GM18505 (cell line): ENCODE results near the gene PLEKHA8.

Experiments
- ATAC-seq: cut with Tn5 transposase; IDR thresholded peaks from one replicate; pipeline ENCODE4 v1.9.1; 2021; ENCODE audit not compliant: unreplicated experiment
- POLR2A ChIP-seq: IDR thresholded peaks from 4 replicates; pipeline ENCODE4 v1.6.1; 2011; ENCODE audit warnings: borderline replicate concordance; ENCODE audit not compliant: insufficient read depth, insufficient read length; ENCODE audit errors: extremely low read depth

The PLEKHA8 gene, protein sequence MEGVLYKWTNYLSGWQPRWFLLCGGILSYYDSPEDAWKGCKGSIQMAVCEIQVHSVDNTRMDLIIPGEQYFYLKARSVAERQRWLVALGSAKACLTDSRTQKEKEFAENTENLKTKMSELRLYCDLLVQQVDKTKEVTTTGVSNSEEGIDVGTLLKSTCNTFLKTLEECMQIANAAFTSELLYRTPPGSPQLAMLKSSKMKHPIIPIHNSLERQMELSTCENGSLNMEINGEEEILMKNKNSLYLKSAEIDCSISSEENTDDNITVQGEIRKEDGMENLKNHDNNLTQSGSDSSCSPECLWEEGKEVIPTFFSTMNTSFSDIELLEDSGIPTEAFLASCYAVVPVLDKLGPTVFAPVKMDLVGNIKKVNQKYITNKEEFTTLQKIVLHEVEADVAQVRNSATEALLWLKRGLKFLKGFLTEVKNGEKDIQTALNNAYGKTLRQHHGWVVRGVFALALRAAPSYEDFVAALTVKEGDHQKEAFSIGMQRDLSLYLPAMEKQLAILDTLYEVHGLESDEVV

DNA sequence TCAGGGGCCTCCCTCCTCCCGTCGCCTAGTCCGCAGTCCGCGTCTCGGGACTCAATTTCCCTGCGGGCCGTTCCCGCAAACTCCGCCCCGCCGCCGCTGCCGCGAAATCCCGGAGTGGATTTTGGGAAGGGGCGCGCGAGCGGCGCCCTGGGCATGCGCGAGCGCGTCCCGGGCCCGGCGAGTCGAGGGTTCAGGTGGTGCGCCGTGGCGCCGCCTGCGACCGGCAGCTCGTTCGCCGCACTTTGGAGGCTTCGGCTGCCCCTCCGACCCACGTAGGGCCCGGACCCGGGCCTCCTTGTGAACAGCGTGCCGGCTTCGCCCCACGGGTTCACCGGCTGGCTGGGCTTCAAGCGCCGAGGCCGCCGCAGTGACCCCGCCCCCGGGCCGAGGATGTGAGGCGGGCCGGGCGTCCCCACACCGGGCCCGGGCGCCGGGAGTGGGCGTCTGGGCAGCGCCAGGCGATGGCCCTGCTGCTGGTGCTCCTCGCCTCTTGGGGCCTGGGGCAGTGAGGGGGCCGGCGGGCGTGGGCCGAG, at the start of gene PLEKHA8:
Gene PLEKHA8 (plus strand): TSS at position 197 of the 533 bp plus-strand sequence. CDS start 351 bp downstream, outside the sequence.
- ATAC-seq: peak; percentile 48

DNA sequence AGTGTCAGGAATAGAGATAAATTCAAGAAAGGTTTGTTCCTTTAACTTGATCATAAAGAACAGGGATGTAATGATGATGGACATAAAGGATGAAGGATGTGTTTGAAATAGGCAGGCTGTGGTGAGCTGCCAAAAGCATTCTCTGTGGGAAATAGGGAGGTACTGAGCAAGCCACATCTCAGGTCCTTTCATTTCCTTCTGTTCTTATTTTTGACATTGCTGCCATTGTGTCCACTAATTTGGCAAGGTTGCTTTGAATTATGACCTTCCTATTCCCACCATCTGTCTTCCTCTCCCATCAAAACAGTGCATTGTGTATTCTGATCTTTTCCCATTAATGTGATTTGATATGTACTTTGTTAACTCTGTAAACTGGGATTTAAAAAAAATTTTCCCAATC, 48.1 kb upstream of the PLEKHA8 start:
- no peak for TF ChIP-seq POLR2A
- ATAC-seq: no peak

More for the DNA sequence above, at the start of gene PLEKHA8:
- TF ChIP-seq POLR2A: peak; percentile 73

DNA sequence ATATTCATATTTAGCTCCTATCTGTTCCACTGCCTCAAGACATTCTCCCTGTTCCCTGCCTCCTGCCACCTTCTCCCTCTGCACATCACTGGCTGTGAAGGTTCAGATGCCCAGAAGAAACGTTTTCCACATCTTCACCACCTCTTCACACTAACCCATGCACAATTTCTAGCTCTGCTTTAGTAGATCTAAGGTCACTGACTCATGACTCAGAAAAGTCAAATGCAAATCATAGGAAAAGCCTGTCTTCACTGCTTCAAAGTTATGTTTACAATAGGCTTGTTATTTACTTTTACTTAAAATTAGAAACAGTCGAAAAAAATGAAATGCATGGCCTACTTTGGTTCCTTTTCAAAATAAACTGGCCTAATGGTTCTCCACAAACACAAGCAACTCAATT, 41.1 kb upstream of the PLEKHA8 start:
- no peak for ATAC-seq
- peak; percentile 19 for TF ChIP-seq POLR2A

DNA sequence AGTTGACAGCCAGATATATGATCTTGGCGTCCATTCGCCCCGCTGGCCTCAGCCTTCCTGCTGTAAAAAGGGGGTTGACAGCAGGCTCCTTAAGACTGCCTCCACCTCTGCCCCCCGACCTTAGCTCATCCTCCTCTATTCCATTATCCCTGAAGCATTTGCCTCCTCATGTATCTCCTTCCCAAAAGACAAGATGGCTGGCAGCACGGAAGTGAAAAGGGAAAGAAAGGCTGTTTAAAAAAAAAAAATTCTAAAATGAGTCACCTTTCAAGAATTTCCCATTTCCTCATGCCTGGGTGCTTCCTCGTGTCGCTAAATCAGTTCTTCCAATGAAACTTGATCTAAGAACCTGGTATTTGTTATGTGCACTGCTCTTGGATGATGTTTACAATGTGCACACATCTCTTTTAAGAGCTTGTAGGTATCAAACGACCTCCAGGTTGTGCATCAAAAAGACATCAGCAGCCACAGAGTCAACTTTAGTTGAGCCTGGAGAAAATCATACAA, 40.3 kb upstream of the PLEKHA8 start:
- ATAC-seq: no peak
- TF ChIP-seq POLR2A: no peak

DNA sequence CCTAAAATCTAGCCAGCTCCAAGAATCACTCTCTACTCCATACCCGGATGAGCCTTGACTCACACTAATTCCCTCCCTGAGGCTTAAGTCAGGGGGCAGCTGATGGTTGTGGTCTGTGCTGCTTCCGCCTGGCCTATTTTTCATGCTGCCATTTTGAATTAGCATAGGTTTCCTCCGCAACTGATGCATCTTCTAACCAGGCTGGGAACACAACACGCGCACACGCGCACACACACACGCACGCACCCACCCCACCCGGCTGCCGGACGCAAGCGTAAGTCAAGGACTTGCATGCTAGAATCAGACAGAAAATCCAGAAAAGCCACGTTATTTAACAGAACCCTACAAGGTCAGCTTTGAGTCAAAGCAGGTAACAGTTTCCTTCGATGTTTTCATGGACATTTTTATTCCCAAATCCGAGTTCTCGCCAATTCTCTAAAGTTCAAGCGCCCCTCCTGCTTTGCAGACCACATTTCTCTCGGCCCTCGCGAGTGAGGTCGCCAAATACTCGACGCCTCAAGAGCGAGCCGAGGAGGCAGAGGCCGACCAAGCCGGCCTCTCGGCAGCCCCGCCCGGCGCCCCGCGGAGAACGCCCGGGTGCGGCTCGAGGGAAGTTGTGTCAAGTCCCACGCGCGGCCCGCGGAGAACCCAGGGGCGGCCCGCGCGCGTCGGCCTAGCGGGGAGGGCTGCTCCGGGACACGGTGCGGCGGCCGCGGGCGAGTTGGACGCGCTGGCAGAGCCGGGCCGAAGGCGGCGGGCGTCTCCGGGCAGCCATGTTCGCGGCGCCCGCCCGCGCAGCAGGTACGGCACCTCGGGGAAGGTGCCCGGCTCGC, 39.6 kb upstream of the PLEKHA8 start:
- peak; percentile 28 for ATAC-seq
- no peak for TF ChIP-seq POLR2A

DNA sequence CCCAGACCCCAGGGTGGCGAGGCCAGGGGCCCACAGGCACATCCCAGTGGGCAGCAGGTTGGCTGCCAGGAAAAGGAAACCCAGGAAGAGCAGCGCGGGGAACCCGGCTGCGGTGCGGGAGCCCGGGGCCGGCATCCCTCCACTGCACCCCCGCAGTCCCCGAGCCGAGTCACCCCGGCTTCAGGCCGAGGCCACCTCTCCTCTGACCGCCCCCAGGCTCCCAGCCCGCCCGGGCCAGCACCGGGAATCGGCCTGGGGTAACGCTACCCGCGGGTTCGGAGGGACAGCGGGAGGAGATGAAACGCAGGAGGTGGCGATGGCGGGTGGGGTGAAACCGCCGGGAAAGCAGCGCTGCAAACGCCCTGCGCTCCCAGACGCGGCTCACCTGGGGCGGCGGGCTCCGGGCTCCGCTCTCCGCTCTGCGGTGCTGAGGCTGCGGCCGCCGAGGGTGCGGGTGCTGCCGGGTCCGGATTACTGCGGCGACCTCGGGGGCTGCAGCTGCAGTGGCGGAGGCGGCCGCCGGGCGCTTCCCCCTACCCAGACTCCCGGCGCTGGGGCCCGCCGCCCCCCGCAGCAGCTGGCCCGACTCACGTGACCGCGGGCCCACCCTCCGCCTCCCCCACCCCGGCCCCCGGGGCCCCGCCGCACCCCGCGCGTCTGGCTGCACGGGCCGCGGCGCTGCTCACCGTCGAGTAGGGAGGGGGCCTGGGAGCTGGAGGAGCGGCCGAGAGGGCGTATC, 38.8 kb upstream of the PLEKHA8 start, which contains the start of gene SCRN1:
Gene SCRN1 (minus strand): TSS at position 545 of the 739 bp plus-strand sequence. CDS start 20,734 bp downstream, outside the sequence.
- peak; percentile 44 for ATAC-seq
- peak; percentile 71 for TF ChIP-seq POLR2A

DNA sequence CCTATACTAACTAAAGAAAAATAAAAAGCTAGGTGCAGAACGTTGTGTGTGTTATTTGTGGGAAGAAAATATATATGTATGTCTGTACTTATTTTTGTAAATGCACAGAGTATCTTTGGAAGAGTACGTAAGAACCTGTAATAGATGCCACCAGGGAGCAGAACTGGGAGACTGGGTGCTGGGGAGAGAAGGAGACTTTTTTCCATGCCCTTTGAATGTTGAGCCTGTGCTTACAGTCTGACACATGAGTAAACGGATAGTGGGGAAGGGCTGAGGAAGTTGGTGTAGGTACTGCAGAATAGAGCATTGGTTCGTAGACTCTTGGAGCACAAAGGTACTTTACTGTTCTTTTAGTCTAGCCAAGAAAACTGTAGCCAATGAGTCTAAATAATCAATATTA, 37.3 kb upstream of the PLEKHA8 start:
- TF ChIP-seq POLR2A: no peak
- ATAC-seq: no peak

DNA sequence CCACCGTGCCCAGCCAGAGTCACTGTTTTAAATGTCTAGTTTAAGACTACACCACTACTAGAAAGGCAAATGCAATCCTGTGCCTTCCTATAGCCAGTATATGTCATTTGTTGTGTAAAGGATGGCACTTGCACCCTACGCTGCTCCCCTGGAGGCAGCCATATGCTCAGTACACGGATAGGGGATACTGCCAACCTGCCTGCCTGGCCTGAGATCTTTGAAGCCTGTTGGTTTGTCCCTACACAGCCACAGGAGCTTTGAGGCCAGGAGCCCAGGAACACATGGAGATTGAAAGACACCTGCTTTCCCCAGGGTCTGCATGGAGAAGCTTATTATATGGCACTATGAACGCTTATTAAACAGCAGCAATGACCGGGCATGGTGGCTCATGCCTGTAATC, 36.3 kb upstream of the PLEKHA8 start:
- no peak for TF ChIP-seq POLR2A
- no peak for ATAC-seq

DNA sequence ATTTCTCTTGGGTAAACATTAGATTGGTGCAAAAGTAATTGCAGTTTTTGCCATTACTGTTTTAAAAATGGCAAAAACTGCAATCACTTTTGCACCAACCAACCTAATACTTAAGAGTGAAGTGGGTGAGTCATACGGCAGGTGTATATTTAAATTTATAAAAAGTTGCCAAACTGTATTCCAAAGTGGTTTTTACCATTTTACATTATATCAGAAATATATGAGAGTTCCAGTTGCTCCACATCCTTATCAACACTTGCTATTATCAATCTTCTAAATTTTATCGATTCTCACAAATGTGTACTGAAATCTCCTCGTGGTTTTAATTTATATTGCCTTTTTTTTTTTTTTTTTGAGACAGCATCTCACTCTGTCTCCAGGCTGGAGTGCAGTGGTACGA, 35.1 kb upstream of the PLEKHA8 start:
- ATAC-seq: no peak
- no peak for TF ChIP-seq POLR2A

DNA sequence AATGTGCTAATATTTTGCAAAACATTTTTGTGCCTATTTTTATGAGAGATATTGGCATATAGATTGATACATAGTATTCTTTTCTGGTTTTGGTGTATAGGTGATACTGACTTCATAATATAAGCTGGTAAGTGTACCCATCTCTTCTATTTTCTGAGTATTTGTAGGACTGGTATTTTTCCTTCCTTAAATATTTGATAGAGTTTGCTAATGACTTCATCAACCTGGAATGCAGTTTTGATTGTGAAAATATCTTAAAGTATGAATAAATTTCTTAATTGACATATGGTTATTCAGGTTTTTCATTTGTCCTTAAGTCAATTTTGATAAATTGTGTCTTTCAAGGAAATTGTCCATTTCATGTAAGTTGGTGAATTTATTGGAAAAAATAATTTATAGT, 32.6 kb upstream of the PLEKHA8 start:
- no peak for TF ChIP-seq POLR2A
- no peak for ATAC-seq

DNA sequence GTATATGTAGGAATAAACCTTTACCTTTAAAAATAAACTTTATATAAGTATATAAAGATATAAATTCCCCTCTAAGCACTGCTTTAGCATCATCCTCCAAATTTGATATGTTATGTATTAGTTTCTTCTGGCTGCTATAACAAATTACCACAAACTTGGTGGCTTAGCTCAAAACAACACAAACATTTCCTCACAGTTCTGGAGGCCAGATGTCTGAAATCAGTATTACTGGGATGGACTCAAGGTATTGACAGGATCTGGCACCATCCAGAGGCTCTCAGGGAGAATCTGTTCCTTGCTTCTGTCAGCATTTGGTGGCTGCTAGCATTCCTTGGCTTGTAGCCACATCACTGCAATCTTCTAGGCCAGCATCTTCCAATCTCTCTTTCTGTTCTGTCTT, 31.9 kb upstream of the PLEKHA8 start:
- no peak for ATAC-seq
- no peak for TF ChIP-seq POLR2A

DNA sequence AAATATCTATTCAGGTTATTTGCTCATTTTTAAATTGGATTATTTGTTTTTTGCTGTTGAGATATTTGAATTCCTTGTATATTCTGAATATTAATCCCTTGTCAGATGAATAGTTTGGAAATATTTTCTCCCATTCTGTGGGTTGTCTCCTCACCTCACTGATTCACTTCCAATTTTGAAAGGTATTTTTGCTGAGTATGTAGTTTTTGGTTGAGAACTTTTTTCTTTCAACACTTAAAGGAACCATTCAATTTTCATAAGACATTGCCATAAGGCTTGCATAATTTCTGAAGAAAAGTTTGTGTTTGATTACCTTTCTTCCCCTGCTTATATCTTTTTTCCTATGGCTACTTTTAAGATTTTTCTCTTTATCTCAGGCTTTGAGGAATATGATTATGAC, 29.7 kb upstream of the PLEKHA8 start:
- ATAC-seq: no peak
- TF ChIP-seq POLR2A: no peak
